ENCODE results near the gene ATF5. TPM values are rescaled to one million over a fixed set of nuclear protein-coding genes. Genes with fewer than 3 reads are reported as not detected.

Gene ATF5
- total RNA-seq, 8 experiments from 2014 or later, result 16.7 to 141 (median 52.8) TPM

GRCh38 chr19:49906879-49907564 is 22.0 kb upstream of the ATF5 start:
- WGBS, 10 experiments, result 0 to 92% (median 68%) methylated on average over 1 to 11 of the region's 16 CpGs; no CpG with 5 or more reads in 1 of the 10 experiments
- H3K4me1 ChIP-seq (replicated peaks in 1 of 2), result peaks cover 0 to 5% of the 10 kb centered on the region in 2 donors
- ATAC-seq (replicated peaks in 6 of 8), result peak in 3 of 8 experiments; percentile 19 to 34 (median 34)
- H3K27ac ChIP-seq, result no peak overlapping the region
- in situ Hi-C loops (cut with MboI; ENCODE audit: low pct_unique_long_range_greater_than_20kb in 2 of 9, low sequenced_read_pairs in 9 of 9, unreplicated experiment in 9 of 9), result no loop called here
- H3K4me3 ChIP-seq, result no peak overlapping the region

DNA sequence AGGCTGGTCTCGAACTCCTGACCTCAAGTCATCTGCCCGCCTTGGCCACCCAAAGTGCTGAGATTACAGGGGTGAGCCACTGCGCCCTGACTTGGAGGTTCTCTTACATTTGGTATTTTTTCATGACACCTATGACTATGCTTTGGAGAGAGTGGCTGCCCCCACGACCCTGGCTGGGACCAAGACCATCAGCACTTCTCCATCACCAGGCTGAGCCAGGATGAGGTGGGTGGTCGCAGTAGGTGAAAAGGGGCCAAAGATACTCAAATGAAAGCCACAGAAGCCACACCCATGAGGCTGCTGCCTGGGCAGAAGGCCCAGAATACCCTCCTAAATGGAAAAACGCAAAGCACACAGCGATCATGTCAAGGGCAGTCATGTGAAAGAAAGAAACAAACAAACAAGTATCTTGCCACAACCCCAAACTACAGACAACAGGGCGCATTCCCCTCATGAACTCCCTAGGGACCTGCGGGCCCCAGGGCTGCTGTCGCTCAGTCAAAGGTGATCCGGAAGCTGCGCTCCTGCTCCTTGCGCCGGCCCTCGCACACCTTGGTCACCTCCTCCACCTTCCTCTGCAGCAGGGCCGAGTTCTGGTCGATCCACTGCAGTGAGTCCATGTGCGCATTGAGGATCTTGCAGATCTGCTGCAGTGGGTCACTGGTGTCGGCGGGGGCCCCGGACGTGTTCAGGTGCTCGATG is 21.1 kb upstream of the ATF5 start:
- H3K4me3 ChIP-seq, result no peak overlapping the region
- no peak for ATAC-seq (replicated peaks in 6 of 8)
- in situ Hi-C loops (cut with MboI; ENCODE audit: low pct_unique_long_range_greater_than_20kb in 2 of 9, low sequenced_read_pairs in 9 of 9, unreplicated experiment in 9 of 9), result no loop called here
- no peak overlapping the region for H3K27ac ChIP-seq
- peaks cover 0 to 5% of the 10 kb centered on the region in 2 donors for H3K4me1 ChIP-seq (replicated peaks in 1 of 2)
- WGBS, 10 experiments, result 84 to 100% (median 95%) methylated on average over 1 to 11 of the region's 23 CpGs; no CpG with 5 or more reads in 1 of the 10 experiments

DNA sequence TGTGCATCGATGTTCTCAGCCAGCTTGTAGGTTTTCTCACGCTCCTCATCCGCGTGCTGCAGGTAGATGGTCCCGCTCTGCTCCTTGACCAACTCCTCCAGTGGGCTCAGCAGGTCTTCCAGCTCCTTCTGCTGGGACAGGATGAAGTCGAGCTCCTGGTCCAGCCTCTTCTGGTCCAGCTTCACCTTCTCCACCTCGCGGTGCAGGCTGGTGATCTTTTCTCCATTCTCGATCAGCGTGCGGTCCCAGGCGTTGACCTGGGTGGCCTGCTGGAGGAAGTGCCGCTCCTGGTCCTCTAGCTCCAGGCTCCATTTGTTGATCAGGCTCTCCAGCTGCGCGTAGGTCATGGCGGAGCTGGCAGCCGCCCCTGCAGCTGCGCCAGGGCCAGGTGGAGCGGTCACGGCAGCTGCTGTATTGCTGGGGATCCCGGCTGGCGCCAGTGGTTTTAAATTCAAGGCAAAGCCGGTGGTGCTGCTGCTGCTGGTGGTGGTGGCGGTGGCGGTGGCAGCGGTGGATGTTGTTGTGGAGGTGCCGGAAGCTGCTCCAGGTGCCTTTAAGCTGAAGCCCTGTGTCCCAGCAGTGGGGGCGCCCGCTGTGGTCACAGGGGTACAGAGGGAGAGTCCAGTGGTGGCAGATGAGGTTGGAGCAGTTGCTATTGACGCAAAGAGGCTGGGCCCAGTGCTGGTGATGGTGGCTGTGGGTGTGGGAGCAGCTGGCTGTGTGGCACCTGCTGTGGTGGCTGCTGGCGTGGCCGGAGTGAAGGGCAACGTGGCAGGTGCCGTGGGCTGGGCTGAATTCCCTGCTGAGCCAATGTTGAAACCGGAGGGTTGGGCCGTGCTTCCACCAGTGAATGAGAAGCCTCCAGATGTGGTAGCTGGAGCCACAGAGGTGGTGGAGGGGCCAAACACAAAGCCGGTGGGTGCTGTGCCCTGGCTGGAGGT is 20.3 kb upstream of the ATF5 start:
- ATAC-seq (replicated peaks in 6 of 8), result no peak
- WGBS, 10 experiments, result 80 to 96% (median 93%) methylated on average over 1 to 20 of the region's 37 CpGs; no CpG with 5 or more reads in 7 of the 10 experiments
- Histone ChIP-seq H3K4me3 (no peak overlapping the region), H3K27ac (no peak overlapping the region), H3K4me1 (replicated peaks in 1 of 2) (peaks cover 0 to 5% of the 10 kb centered on the region in 2 donors)
- in situ Hi-C loops (cut with MboI; ENCODE audit: low pct_unique_long_range_greater_than_20kb in 2 of 9, low sequenced_read_pairs in 9 of 9, unreplicated experiment in 9 of 9), result no loop called here

- Histone ChIP-seq H3K4me1 (replicated peaks in 1 of 2) (peaks cover 0 to 5% of the 10 kb centered on the region in 2 donors), H3K27ac (no peak overlapping the region), H3K4me3 (no peak overlapping the region)
- ATAC-seq (replicated peaks in 6 of 8), result no peak
- 93 to 100% (median 100%) methylated on average over 1 to 2 of the region's 5 CpGs; no CpG with 5 or more reads in 7 of the 10 experiments for WGBS, 10 experiments
- in situ Hi-C loops (cut with MboI; ENCODE audit: low pct_unique_long_range_greater_than_20kb in 2 of 9, low sequenced_read_pairs in 9 of 9, unreplicated experiment in 9 of 9), result no loop called here
Observed at GRCh38 chr19:49910179-49910578, 18.8 kb upstream of the ATF5 start.

- Histone ChIP-seq H3K4me3 (no peak overlapping the region), H3K27ac (peak overlapping the region in 1 of 2 donors; percentile 43), H3K4me1 (replicated peaks in 1 of 2) (peaks cover 0 to 5% of the 10 kb centered on the region in 2 donors)
- WGBS, 10 experiments, result 62 to 100% (median 73%) methylated on average over 1 to 8 of the region's 9 CpGs; no CpG with 5 or more reads in 4 of the 10 experiments
- ATAC-seq (replicated peaks in 6 of 8), result peak in 1 of 8 experiments; percentile 27
- in situ Hi-C loops (cut with MboI; ENCODE audit: low pct_unique_long_range_greater_than_20kb in 2 of 9, low sequenced_read_pairs in 9 of 9, unreplicated experiment in 9 of 9), result no loop called here
Observed at GRCh38 chr19:49911381-49912145, 17.4 kb upstream of the ATF5 start.

- in situ Hi-C loops (cut with MboI; ENCODE audit: low pct_unique_long_range_greater_than_20kb in 2 of 9, low sequenced_read_pairs in 9 of 9, unreplicated experiment in 9 of 9), result no loop called here
- 80 to 100% (median 92%) methylated on average over 1 to 13 of the region's 21 CpGs; no CpG with 5 or more reads in 3 of the 10 experiments for WGBS, 10 experiments
- H3K4me1 ChIP-seq (replicated peaks in 1 of 2), result peaks cover 0 to 5% of the 10 kb centered on the region in 2 donors
- no peak overlapping the region for H3K4me3 ChIP-seq
- H3K27ac ChIP-seq, result no peak overlapping the region
- ATAC-seq (replicated peaks in 6 of 8), result peak in 4 of 8 experiments; percentile 20 to 75 (median 42)
Observed at GRCh38 chr19:49912965-49913685, 15.9 kb upstream of the ATF5 start.

- Histone ChIP-seq H3K4me3 (no peak overlapping the region), H3K27ac (no peak overlapping the region), H3K4me1 (replicated peaks in 1 of 2) (peaks cover 0 to 5% of the 10 kb centered on the region in 2 donors)
- ATAC-seq (replicated peaks in 6 of 8), result no peak
- in situ Hi-C loops (cut with MboI; ENCODE audit: low pct_unique_long_range_greater_than_20kb in 2 of 9, low sequenced_read_pairs in 9 of 9, unreplicated experiment in 9 of 9), result no loop called here
- 60 to 100% (median 100%) methylated on average over 1 to 5 of the region's 10 CpGs; no CpG with 5 or more reads in 1 of the 10 experiments for WGBS, 10 experiments
Observed at GRCh38 chr19:49913720-49914119, 15.3 kb upstream of the ATF5 start.

GRCh38 chr19:49915271-49915670 is 13.7 kb upstream of the ATF5 start:
- no peak overlapping the region for H3K4me3 ChIP-seq
- ATAC-seq (replicated peaks in 6 of 8), result no peak
- H3K27ac ChIP-seq, result no peak overlapping the region
- H3K4me1 ChIP-seq (replicated peaks in 1 of 2), result peaks cover 0 to 5% of the 10 kb centered on the region in 2 donors
- 88 to 100% (median 100%) methylated on average over 1 to 6 of the region's 6 CpGs; no CpG with 5 or more reads in 4 of the 10 experiments for WGBS, 10 experiments
- in situ Hi-C loops (cut with MboI; ENCODE audit: low pct_unique_long_range_greater_than_20kb in 2 of 9, low sequenced_read_pairs in 9 of 9, unreplicated experiment in 9 of 9), result no loop called here

DNA sequence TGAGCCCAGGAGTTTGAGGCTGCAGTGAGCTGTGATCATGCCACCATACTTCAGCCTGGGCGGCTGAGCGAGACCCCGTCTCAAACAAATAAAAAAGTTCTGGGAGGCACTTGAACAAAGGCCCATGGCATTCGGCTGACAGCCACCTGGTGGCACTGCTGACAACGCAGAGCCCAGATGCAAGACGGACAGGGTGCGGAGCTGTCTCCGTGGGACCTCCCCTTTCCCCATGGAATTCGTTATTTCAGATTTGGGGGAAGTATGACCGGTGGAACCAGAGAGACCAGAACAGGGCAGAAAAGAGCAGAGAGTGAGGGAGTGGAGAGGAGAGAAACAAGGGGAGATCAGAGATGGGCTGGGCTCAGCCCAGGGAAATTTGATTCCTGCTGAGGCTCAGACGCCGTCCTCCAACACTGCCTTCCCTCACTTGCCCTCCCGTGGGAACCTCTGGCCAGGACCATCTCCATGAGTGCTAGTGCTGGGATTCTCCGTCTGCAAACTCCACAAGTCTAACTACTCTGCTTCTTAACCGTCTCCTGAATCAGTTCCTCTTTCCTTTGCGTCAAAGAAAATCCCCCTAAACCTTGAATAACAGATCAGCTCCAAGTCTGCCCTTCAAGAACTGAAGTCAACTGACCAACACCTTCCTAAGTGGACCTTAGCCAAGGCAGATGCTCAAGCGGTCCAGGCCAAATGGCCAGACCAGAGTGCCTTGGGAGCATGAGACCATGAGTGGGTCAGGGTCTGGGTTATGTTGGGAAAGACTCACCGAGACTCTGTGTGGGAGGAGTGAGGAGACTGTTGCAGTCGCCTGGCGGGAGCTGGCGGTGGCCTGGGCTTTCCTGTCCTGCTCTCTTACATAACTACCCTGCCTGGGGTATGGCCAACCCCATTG is 11.9 kb upstream of the ATF5 start:
- Histone ChIP-seq H3K27ac (no peak overlapping the region), H3K4me1 (replicated peaks in 1 of 2) (peaks cover 0 to 10% of the 10 kb centered on the region in 2 donors), H3K4me3 (no peak overlapping the region)
- in situ Hi-C loops (cut with MboI; ENCODE audit: low pct_unique_long_range_greater_than_20kb in 2 of 9, low sequenced_read_pairs in 9 of 9, unreplicated experiment in 9 of 9), result no loop called here
- 88 to 100% (median 92%) methylated on average over 2 to 16 of the region's 21 CpGs; no CpG with 5 or more reads in 3 of the 10 experiments for WGBS, 10 experiments
- ATAC-seq (replicated peaks in 6 of 8), result no peak

- no peak for ATAC-seq (replicated peaks in 6 of 8)
- Histone ChIP-seq H3K4me3 (no peak overlapping the region), H3K4me1 (replicated peaks in 1 of 2) (peaks cover 5 to 10% of the 10 kb centered on the region in 2 donors), H3K27ac (no peak overlapping the region)
- in situ Hi-C loops (cut with MboI; ENCODE audit: low pct_unique_long_range_greater_than_20kb in 2 of 9, low sequenced_read_pairs in 9 of 9, unreplicated experiment in 9 of 9), result no loop called here
- WGBS, 10 experiments, result 81 to 100% (median 100%) methylated on average over 1 to 4 of the region's 8 CpGs; no CpG with 5 or more reads in 3 of the 10 experiments
Observed at GRCh38 chr19:49918089-49918488, 10.9 kb upstream of the ATF5 start.

Measured in motor neuron (in vitro differentiated cells).